Stimulated activated naive CD8-positive, alpha-beta T cell treated with anti-CD3 and anti-CD28 coated beads, Interleukin-15, amount 100 ng/mL, for 72 hours (primary cell): ENCODE data around the gene ZIC4.

ENCODE experiments used
- ATAC-seq: fragments of 150-1000 bp; cut with Tn5 transposase; 2 replicates; pipeline ENCODE4 v1.10.0; 2021; ENCODE audit warnings: mild to moderate bottlenecking, moderate library complexity
- DNase-seq, 2 donors: peaks; one replicate each; pipeline ENCODE4 v3.0.0; 2021 to 2022
- H3K27ac Mint-ChIP-seq, 2 donors: one replicate each; pipeline ENCODE4 v1.8.0; 2022; ENCODE audit warnings: mild to moderate bottlenecking in 2 of 2, mixed read lengths in 2 of 2, moderate library complexity in 2 of 2
- H3K27me3 Mint-ChIP-seq: one replicate; pipeline ENCODE4 v1.8.0; 2022; ENCODE audit warnings: mixed read lengths
- H3K4me1 Mint-ChIP-seq: one replicate; pipeline ENCODE4 v1.8.0; 2022; ENCODE audit warnings: mild to moderate bottlenecking, mixed read lengths
- H3K4me3 Mint-ChIP-seq, 2 donors: one replicate each; pipeline ENCODE4 v1.8.0; 2022; ENCODE audit warnings: mild to moderate bottlenecking in 2 of 2, mixed read lengths in 2 of 2, moderate library complexity in 1 of 2
- H3K9me3 Mint-ChIP-seq, 2 donors: one replicate each; pipeline ENCODE4 v1.8.0; 2022; ENCODE audit warnings: mixed read lengths in 2 of 2

ZIC4 gene

DNA sequence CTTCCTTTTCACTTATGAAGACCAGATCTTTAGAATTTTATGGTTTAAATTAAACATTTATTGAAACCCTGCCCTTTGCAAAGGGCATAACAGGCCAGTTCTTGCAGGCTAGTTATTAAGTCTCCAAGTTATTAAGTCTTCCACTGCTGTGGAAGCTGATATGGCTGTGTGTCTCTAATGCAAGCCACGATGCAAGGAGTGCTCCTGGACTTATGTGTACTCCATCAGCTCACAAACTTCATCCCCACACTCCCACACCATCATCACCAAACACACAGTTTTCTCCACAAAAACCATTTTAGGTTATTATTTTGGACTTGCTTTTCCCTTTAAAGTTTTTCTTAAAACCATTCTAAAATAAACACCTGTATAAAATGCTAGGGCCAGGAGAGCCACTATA, 62.4 kb downstream of the ZIC4 start:
- DNase-seq (no peak), ATAC-seq (no peak)
- no peak overlapping the region for H3K27ac Mint-ChIP-seq
- H3K4me3 Mint-ChIP-seq = no peak overlapping the region
- no peaks in the 10 kb centered on the region for H3K4me1 Mint-ChIP-seq
- peaks cover 0 to 6% of the 10 kb centered on the region in 2 donors for H3K9me3 Mint-ChIP-seq
- H3K27me3 Mint-ChIP-seq = no peaks in the 10 kb centered on the region

DNA sequence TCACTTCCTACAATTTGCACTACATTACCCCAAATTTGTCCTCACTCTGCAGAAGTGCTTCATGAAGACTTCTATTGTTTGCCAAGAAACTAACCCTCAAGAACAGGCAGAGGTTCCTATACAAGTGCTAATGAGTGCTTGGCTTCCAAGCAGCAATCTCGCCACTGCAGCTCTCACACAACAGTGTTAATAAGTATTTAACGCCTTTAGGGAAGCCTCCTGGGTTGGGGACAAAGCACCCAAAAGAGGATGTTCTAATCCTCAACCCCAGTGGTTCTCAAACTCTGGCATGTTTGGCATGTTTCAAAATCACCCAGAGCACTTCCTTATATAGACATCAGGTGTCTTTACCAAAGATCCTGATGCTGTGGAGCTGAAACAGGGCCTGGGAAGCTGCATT, 64.6 kb downstream of the ZIC4 start:
- DNase-seq (no peak), ATAC-seq (no peak)
- Mint-ChIP-seq H3K4me1 (no peaks in the 10 kb centered on the region), H3K4me3 (no peak overlapping the region), H3K27ac (no peak overlapping the region), H3K9me3 (peaks cover 0 to 6% of the 10 kb centered on the region in 2 donors), H3K27me3 (no peaks in the 10 kb centered on the region)

DNA sequence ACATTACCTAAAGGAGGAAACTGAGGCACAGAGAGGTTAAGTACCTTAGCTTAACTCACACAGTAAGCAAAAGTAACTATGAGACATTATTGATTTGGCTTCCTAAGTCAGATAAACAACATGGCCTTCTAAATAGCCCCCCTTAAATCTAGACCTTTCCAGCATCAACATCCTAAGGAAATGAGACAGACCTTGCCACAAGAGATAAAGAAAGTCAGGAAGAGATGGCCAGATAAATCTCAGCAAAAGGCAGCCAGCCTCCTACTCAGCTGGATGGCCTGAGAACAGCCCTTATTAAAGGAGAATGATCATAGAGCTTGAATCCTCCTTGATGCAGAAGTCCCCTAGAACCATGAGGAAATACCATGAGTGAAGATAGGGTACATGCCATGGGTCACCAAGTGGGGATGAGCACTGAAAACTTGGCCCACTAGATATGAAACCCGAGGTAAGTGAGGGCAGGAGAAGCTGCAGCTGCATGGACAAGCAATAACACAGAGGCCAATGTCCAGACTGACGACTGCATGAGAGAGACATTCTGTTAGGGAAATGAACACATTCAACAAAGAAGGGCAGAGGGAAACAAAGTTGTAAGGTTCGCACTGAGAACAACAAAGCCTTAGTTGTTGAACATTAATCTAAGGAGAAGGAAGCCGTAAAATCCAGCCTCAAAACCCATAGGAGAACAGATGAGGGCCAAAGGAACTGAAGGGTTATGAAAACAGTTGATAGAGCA, 69.6 kb downstream of the ZIC4 start:
- ATAC-seq (no peak), DNase-seq (no peak)
- Mint-ChIP-seq H3K9me3 (no peaks in the 10 kb centered on the region), H3K4me1 (no peaks in the 10 kb centered on the region), H3K4me3 (no peak overlapping the region), H3K27ac (no peak overlapping the region), H3K27me3 (no peaks in the 10 kb centered on the region)
